GM10266 (cell line): ENCODE measurements around the gene STAT5A.
"Not testable (repeated sequence)": the region's sequence is repeated elsewhere in the genome, so short reads cannot be mapped to it uniquely, and the experiment has no call there.

Source experiments
- DNase-seq: peaks from one replicate; pipeline ENCODE4 v3.0.0; 2012; ENCODE audit errors: extremely low spot score
- CTCF ChIP-seq: IDR thresholded peaks from 2 replicates; pipeline ENCODE4 v1.5.1; 2012; ENCODE audit warnings: mild to moderate bottlenecking, low read depth; ENCODE audit not compliant: control insufficient read depth, insufficient read depth; ENCODE audit errors: missing control alignments

STAT5A gene

DNA sequence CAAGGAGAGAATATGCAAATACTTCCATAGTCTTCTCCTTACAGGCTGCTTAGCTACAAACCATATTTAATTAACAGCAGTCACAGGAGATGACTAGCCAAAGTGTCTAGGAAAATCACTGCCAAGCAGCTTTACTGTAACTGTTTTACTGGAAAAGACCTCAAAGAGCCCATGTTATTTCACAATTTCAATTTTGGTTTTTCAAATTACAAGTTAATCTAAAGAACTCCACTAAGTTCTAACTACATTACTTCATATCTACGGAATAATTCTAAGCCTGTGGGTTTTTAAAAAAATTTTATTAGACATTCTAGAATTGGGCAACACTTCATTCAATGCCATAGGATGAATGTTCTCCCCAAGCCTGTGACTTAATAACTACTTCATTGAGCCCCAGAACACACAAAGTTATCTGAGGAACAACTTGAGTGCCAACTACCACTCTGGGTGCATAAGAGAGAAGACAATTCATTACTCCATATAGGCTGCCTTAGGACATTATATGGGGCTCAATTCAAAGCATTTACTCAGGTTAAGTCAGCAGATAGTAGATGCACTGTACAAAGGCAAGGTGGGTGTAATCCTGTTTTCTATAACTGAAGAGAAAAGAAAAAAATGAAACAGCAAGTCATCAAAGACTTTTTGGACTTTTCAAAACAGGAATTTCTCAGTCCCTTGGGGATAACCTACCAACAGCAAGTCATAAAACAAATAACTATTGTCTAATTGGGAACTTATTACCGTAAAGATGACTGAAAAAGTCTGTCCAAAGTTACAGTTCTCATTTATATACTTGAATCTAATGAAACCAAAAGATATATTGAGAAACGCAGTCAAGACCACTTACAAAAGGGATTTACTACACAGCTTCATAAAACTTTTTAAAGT lies 66.9 kb downstream of the STAT5A start:
- no peak for TF ChIP-seq CTCF
- no peak for DNase-seq

DNA sequence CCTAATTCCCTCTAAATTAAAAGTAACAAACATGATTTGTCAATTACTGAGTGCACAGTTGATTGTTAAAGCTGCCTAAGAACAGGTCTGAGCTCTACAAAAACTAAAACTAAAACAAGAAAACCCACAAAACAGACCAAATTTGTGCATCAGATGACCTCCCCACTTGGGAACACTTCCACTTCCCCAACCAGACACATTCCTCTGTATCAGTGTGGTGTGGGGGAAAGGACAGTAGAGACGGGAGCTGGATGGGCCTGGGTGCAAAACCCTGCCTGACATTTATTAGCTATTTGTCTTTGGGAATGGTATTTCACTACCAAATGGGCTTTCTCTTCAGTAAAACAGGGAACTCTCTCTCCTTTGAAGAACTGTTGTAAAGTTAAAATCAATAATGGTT lies 70.1 kb downstream of the STAT5A start:
- DNase-seq: no peak
- TF ChIP-seq CTCF: no peak

DNA sequence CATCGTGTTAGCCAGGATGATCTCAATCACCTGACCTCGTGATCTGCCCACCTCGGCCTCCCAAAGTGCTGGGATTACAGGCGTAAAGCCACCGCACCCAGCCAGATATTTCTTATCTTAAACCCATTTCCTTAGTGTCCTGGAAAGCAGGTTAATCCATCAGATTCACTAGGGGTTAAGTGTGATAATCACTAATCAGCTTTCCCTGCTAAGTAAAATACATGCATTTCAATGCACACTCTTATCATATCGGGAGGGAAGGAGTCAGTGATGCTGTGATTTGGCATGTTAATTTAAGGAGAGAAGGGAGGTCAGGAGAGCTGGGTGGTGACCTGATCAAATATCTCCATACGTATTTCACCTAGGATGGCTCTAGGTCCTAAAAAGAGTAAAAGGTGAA lies 70.8 kb downstream of the STAT5A start:
- no peak for TF ChIP-seq CTCF
- DNase-seq: no peak

DNA sequence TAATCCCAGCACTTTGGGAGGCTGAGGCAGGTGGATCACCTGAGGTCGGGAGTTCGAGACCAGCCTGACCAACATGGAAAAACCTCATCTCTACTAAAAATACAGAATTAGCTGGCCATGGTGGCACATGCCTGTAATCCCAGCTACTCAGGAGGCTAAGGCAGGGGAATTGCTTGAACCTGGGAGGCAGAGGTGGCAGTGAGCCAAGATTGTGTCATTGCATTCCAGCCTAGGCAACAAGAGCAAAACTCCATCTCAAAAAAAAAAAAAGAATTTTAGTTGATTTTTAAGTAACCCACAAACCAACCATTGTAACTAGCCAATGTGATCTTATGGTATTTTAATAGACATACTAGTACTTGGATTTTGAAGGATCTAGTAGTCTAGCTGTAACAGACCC lies 72.1 kb downstream of the STAT5A start:
- DNase-seq: not testable (repeated sequence)
